ENCODE measurements around the gene KPNB1. TPM values are rescaled to one million over a fixed set of nuclear protein-coding genes. Genes with fewer than 3 reads are reported as not detected.
A peak's percentile ranks its signal among the peaks of the same experiment; 100 is the strongest.

The KPNB1 gene
- total and polyA plus RNA-seq, 2 experiments from 2014 or later: 274 to 599 TPM

- no peak for TF ChIP-seq REST (IDR thresholded peaks at IDR 0.05; ENCODE audit: unreplicated experiment)
- TF ChIP-seq NANOG (IDR thresholded peaks at IDR 0.05; ENCODE audit: borderline replicate concordance): no peak
- TF ChIP-seq JUNB (IDR thresholded peaks at IDR 0.05; ENCODE audit: unreplicated experiment): no peak
- no peak for TF ChIP-seq ZNF114 (CRISPR knock-in tag; IDR thresholded peaks at IDR 0.05)
Observed at GRCh38 chr17:47605011-47605410, 44.7 kb upstream of the KPNB1 start (continued).

- H3F3A ChIP-seq (replicated peaks; ENCODE audit: low read depth): 0 out of 2 replicates have a peak, but pooled peaks cover 5% of the 10 kb centered on the region
- Mint-ChIP-seq H3K9me3 (no peaks in the 10 kb centered on the region), H3K27me3 (ENCODE audit: insufficient read depth, low read depth, poor library complexity) (no peaks in the 10 kb centered on the region), H3K4me1 (no peaks in the 10 kb centered on the region), H3K4me3 (no peak overlapping the region), H3K36me3 (ENCODE audit: low read depth) (peaks cover 50% of the 10 kb centered on the region), H3K27ac (no peak overlapping the region)
- no peaks in the 10 kb centered on the region for H3K27me3 ChIP-seq (ENCODE audit: insufficient read depth)
- H3K36me3 ChIP-seq (ENCODE audit: insufficient read depth): peaks cover 24% of the 10 kb centered on the region; the same call in 1 of the 2 replicates
- no peak overlapping the region for H3K4me3 ChIP-seq
- no peaks in the 10 kb centered on the region for H3K4me1 ChIP-seq (ENCODE audit: insufficient read depth)
- no peaks in the 10 kb centered on the region for H3K9me2 ChIP-seq (ENCODE audit: insufficient read depth)
- DNase-seq (ENCODE audit: low spot score) (no peak), ATAC-seq (no peak)
- no peaks in the 10 kb centered on the region for H4K20me1 ChIP-seq (replicated peaks; ENCODE audit: insufficient read depth)
- H2AFZ ChIP-seq: no peak overlapping the region
- no peaks in the 10 kb centered on the region for H3K79me2 ChIP-seq (replicated peaks; ENCODE audit: insufficient read depth)
- no peak overlapping the region for H3K4me2 ChIP-seq
- H3K27ac ChIP-seq (ENCODE audit: low read depth): peak overlapping the region; percentile 57; the same call in 1 of the 2 replicates
- TF ChIP-seq EZH2 (IDR thresholded peaks at IDR 0.05; ENCODE audit: low read depth, unreplicated experiment) (no peak), CTCF (conservative IDR thresholded peaks at IDR 0.05; ENCODE audit: low read depth in 2 of 2) (no peak), ZNF462 (CRISPR knock-in tag; IDR thresholded peaks at IDR 0.05) (no peak), JUNB (IDR thresholded peaks at IDR 0.05; ENCODE audit: unreplicated experiment) (no peak), STAT1 (IDR thresholded peaks at IDR 0.05; ENCODE audit: unreplicated experiment) (no peak), CREB1 (CRISPR knock-in tag; IDR thresholded peaks at IDR 0.05; ENCODE audit: low read depth) (no peak), NANOG (IDR thresholded peaks at IDR 0.05; ENCODE audit: borderline replicate concordance) (no peak), REST (IDR thresholded peaks at IDR 0.05; ENCODE audit: unreplicated experiment) (no peak)
Observed at GRCh38 chr17:47607481-47607880, 42.2 kb upstream of the KPNB1 start.
